HG03135 (cell line): ENCODE measurements around the gene SHROOM3.

Experiments
- ATAC-seq: cut with Tn5 transposase; IDR thresholded peaks from one replicate; pipeline ENCODE4 v1.9.1; 2021; ENCODE audit warnings: mild to moderate bottlenecking, moderate library complexity; ENCODE audit not compliant: unreplicated experiment

The SHROOM3 gene

DNA sequence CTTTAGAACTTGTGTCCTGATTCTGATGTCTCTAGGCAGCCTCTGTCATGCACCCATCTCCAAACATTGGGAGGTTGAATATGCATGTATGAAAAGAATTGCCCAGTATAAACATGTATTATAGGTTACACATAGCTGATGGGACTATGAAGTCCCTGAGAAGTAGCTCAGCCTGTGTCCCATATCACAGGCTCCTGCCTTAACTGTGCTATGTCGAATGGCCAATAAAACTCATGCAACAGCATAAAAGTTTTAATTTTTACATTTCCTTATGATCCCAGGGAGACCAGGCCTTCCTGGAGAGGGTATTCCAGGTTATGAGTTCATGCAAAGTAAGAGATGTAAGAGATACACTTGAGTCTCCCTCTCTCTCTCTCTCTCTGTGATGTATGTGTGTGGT lies 217.4 kb downstream of the SHROOM3 start:
- no peak for ATAC-seq

DNA sequence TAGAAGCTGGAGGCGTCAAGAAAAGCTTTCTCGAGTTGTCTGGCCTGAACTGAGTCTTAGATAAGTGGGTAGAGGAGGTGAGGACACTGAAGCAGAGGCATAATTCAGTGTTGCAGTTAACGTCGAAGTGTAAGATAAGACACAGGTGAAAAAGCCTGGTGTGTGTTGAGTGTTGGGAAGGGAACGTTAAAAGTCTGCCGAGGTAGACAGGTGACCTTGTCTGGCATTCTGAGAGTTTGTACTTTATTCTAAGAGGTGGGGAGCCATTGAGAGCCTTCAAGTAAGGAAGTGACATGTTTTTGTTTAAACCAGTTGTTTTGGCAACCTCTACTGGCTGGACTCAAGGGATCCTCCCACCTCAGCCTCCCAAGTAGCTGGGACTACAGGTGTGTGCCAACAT lies 219.1 kb downstream of the SHROOM3 start:
- ATAC-seq = no peak

- ATAC-seq = no peak
These were observed 219.8 kb downstream of the SHROOM3 start for GRCh38 chr4:76654791-76655190.

DNA sequence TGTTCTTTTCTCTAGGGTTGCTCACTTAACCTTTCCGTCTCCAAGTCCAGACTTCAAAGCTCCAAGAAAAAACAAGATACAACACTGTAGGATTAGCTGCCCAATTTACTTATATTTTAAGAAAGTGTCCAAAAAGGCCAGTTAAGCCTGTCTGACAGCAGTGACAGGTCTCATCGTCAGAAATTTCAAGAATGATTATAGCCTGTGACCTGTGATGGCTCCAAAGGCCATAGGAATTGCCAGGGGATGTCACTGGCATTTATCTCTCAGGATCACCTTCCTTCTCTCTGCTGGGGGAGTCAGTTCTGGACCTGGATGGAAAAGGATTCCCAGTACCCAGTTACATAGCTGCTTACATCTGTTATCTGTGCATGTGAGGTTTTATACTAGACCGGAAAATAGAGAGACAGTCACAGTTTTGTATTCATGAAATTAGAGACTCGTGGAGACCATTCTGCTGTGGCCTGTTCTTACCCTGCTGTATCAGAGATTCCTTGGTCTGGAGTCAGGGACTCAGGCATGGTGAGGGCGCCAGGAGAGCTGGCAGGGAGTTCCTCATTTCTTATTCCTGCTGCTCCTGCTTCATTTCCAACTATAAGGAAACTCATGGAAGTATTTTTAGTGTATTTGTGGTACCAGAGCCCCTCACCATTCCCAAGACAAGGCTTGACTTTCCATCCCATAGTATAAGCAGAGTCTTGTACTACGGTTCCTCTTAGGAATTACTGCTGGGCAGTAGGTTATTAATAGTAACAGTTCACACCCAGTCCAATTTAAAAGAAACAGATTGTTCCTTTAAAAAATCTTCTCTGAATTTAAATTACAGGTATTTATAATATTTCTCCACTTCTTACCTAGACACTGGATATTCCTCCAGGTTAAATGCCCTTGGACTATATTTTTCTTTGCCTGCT lies 220.8 kb downstream of the SHROOM3 start:
- ATAC-seq = no peak

GRCh38 chr4:76657443-76657842 lies 222.4 kb downstream of the SHROOM3 start:
- no peak for ATAC-seq

DNA sequence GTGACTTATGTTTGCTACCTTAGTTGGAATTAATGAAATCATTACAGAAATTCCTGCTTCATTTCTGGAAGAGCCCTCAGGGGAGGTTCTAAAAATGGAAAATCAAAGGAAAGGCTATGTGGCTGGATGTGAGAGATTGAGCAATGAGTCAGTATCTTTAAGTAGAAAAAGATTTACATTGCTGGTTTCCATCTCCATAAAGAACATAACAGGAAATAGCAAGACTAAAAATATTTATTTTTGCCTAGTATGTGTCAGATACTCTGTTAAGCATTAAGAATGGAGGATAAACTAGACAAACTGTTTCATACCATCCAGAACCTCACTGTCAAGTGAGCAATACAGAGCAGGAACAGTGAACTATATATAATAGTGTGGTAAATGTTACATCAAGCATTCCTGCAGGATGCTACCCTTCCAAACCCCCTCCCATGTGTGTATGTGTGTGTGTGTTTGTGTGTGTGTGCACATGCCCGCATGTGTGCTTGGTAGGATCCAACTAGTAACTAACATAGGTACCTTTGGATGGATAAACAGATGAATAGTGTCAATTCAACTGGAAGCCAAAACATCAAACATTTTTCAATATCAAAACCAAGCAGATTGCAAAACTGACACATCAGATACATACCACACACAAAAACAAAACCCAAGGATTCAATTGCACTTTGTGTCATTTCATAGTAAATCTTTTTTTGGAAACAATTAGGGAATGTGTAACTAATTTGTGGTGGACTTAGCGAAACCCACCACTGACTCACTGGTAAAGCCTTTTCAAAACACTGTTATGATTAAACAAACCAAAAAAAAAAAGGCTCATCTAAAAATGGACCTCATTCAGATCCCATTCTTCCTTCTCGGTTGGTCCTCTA lies 223.4 kb downstream of the SHROOM3 start:
- ATAC-seq = peak; percentile 59

DNA sequence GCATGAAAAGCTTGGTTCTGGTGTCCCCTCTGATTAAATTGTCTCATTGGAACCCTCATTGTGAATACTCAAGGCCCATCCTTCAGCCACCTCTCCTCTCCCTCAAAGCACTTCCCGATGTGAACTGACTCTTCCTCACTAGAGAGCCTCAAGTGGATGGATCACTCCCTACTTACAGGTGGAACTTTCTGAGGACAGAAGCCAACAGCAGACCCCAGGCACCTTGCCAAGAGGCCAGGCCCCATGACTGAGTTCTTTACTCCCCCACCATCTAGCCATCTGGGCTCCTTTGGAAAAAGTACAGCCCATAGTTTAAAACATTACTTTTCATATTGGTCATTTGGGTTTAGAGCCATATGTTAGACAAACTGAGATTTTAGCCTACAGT lies 224.1 kb downstream of the SHROOM3 start:
- no peak for ATAC-seq

DNA sequence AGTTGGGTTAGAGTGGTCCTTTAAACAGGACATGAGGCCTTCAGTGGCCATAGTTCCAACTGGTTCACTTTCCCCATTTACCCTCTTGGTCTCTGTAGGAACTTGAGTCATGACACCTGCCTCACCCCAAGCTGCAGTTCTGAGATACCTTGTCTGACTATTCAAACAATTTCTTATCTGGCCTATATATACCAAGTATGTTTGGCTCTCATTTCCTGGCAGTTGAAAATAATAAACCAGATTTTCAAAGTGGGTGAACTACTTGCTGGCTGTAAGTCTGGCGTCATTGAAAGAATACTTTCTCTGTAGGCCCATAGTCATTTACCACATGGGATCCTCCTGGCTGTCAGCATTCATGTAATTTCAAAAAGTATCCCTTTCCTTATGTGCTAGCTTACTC lies 228.8 kb downstream of the SHROOM3 start:
- no peak for ATAC-seq

- no peak for ATAC-seq
These were observed 230.1 kb downstream of the SHROOM3 start for GRCh38 chr4:76665153-76665552.

DNA sequence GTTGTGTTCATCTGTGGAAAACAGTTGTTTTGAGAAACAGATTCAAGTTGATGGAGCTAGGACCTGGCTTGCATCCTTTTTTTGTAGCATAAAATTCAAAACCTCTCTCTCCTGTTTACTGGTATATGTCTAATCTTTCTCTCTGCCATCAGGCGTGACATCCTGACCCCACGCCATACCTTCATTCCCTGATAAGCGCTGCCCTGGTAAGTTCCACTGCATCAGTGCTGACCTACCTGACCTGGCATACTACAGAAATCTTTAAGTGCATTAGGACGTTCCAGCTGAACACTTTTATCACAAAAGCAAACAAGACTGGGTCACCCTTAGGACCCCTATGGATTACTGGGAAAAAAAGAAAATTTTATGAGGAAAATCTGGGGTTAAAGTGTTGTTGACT lies 230.7 kb downstream of the SHROOM3 start:
- ATAC-seq = no peak

GRCh38 chr4:76666944-76667532 lies 232.0 kb downstream of the SHROOM3 start:
- peak; percentile 88 for ATAC-seq

DNA sequence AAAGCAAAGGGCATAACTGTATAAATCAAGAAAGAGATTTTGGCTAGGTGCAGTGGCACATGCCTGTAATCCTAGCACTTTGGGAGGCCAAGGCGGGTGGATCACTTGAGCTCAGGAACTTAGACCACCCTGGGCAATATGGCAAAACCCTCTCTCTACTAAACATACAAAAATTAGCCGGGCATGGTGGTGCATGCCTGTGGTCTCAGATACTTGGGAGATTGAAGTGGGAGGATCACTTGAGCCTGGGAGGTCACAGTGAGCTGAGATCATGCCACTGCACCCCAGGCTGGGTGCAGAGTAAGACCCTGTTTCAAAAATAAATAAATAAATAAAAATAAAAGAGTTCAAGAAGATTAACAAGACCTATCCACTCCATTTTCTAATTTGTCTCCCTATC lies 235.6 kb downstream of the SHROOM3 start:
- no peak for ATAC-seq

GRCh38 chr4:76673362-76673761 lies 238.3 kb downstream of the SHROOM3 start:
- no peak for ATAC-seq

DNA sequence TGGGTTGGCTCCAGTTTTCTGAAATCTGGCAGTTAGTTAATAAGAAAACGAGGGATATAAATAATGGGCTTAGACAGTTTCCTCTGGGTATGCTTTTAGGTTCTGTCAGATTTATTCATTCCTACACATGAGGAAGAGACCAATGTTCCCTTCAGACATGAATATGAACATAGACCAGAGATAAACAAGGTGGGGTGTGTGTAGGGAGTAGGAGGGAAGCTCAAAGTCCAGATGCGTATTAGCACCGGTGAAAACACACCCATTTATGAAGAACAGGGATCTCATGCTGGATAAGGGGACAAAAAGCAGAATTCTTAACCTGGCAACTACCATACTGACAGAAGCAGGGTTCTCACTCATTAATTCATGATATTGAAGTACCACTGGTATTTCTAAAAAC lies 240.0 kb downstream of the SHROOM3 start:
- no peak for ATAC-seq

DNA sequence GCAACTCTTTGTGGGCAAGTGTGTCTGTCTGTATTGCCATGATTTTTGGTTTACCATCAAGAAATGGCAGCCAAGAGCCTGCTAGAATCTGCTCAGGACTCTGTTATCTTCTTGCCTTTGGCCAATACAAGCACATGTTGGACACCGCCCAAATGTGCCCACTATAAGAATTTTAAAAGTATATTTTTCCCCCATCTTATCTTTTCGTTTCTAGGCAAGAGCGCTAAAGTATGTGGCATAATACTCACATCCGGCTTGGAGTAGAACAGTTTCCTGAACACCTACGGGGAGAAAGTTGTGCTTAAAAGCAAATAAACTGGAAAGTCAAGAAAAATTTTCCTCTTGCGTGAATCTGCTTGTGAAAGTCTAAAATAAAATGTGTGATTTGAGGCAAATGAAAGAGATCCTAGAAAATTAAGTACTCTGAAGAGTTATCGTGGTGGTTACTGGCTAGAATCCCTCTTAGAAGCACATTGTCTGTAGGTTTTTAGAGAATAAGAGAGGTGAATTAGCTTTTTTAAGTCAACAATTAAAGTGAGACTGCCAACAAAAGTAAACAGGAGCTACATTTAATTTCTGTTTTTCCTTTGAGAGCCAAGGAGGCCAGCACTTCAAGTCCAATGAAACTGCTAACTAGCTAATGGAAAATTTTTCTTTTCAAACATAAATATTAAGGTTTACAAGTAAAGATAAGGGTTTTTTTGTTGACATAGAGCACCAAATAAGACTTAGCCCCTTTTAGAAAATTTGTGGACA lies 242.7 kb downstream of the SHROOM3 start:
- no peak for ATAC-seq

DNA sequence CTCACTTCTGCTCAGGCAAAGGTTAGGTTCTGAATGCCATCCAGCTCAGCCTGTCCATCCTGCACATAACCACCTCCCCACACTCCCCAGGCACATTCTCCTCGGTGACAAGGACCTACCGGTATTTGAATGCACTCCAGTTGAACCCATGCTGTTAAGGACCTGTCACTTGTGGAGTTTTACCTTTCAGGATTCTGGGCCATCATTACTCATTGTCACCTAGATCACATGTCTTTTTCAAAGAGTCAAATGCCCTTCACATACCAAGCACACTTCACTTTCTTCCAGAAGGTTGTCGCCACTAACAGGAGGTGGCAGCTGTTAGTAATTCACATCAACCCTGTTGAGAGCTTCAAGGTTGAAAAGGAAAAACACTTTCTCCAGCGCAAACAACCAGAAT lies 244.7 kb downstream of the SHROOM3 start:
- ATAC-seq = no peak

DNA sequence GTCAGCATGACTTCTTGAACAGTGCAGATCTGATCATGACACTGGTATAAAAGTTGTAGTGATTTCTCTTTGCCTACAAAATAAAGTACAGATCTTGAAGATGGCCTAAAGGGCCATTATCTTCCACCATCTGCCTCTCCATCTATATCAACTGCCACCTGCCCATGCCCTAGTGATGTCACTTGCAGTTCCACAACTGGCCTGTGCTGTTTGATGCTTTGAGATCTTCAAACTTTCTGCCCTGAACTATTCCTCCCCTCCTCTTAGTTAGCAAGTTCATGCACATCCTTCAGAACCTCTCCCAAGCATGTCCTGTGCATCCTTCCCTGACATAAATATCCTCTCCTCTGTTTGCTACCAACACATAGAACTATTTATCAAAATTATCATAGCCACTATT lies 245.9 kb downstream of the SHROOM3 start:
- ATAC-seq = no peak

DNA sequence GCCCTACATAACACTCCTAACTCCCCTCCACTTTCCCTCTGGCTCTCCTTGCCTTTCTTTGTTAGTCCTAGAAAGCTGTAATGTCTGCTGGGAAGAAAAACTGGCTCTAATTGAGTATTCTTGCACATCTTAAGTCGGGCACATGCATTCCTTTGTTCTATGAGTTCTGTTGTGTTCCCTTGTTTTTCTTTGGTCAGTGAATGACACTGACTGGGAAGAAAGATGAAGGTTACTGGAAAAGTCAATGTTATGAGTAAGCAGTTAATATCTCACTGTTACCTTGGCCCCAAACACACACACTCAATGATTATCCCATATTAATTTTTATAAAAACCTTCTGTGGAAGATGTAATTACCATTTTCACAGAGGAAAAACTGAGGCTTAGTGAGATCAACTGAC lies 247.0 kb downstream of the SHROOM3 start:
- no peak for ATAC-seq

DNA sequence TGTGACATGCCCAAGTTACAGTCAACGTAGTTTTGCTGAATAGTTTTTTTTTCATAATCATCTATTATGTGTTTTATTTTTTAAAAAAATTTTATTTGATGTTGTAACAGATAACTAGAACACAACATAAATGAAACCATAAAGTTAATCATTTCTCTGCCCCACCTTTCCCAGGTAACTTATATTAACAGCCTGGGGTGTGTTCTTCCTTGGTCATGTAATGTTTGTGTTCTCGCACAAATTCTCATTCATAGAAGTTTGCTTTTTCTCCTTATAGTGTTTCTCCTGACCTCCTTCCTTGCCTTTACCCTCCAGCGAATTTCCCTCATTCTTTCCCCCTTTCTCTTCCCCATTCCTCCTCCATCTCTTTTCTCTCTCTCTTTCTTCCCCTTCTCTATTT lies 248.1 kb downstream of the SHROOM3 start:
- no peak for ATAC-seq

DNA sequence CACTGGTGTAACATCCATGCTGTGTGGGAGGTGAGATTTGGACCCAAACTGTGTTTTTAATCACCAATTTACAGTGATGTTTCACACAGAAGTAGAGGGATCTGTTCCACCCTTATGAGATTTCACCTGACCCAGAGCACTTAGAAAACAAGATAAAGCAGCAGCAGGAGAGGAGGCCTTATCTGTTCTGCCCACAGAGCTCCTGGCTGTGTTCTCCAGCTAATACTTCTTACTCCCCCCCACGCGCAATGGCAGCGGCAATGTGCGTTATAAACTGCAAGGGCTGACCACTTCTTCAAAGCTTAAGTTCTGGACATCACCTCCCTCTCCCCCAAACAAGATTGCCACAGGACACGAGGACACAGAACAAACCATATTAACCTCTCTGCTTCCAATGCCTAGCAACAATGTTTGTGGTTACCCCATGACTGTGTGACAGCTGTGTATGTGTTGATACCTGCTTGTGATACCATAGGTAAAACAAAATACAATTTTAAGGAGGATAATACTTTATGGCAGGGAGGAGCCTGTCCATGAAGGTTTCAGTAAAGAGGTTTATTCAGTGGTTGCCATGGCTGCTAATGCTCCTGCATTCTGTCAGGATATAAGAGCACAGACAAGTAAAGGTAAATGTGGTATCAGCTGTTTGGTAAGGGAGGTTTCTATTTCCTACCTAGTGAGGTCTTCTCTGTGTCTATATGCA lies 252.9 kb downstream of the SHROOM3 start:
- no peak for ATAC-seq
